Activated CD8-positive, alpha-beta T cell treated with anti-CD3 and anti-CD28 coated beads for 36 hours (primary cell): ENCODE data around the gene TEX53. TPM values are rescaled to one million over a fixed set of nuclear protein-coding genes. Genes with fewer than 3 reads are reported as not detected.

Experiments
- ATAC-seq: fragments of 200-7000 bp; cut with Tn5 transposase; one replicate; pipeline ENCODE4 v1.10.0; 2021; ENCODE audit warnings: mild to moderate bottlenecking, moderate library complexity
- CTCF ChIA-PET: fragments of 350-600 bp; sonication (Branson Sonifier 250); formaldehyde crosslinking; loops from one replicate; lab custom pipeline; 2021; ENCODE audit warnings: antibody characterized with exemption; lab: Charles Lee
- POLR2A ChIA-PET: fragments of 350-600 bp; sonication (Branson Sonifier 250); formaldehyde crosslinking; loops from one replicate; lab custom pipeline; 2021; ENCODE audit warnings: antibody characterized with exemption; lab: Charles Lee
- DNase-seq: peaks from one replicate; pipeline ENCODE4 v3.0.0-alpha.2; 2020
- H3K27ac Mint-ChIP-seq: one replicate; pipeline ENCODE4 v1.8.0; 2021; ENCODE audit warnings: mild to moderate bottlenecking, mixed read lengths
- H3K27me3 Mint-ChIP-seq: one replicate; pipeline ENCODE4 v1.8.0; 2021; ENCODE audit warnings: mixed read lengths
- H3K36me3 Mint-ChIP-seq: one replicate; pipeline ENCODE4 v1.8.0; 2021; ENCODE audit warnings: low read depth, mixed read lengths
- H3K4me1 Mint-ChIP-seq: one replicate; pipeline ENCODE4 v1.8.0; 2021; ENCODE audit warnings: low read depth, mixed read lengths
- H3K4me3 Mint-ChIP-seq: one replicate; pipeline ENCODE4 v1.8.0; 2021; ENCODE audit warnings: mild to moderate bottlenecking, moderate library complexity, mixed read lengths
- H3K9me3 Mint-ChIP-seq: one replicate; pipeline ENCODE4 v1.8.0; 2021; ENCODE audit warnings: mixed read lengths
- CTCF ChIP-seq: fragments of 200-600 bp; IDR thresholded peaks from one replicate; pipeline ENCODE4 v1.8.0; 2022; ENCODE audit warnings: antibody characterized with exemption, mild to moderate bottlenecking
- intact Hi-C: fragments of 100-400 bp; cut with micrococcal nuclease; formaldehyde crosslinking; loops from one replicate; pipeline ENCODE4 v1.10.0; 2022
- total RNA-seq, 2 experiments: library from RNA; stranded (reverse); gene quantifications; one replicate each; pipeline ENCODE4 v1.2.3, GENCODE V29; 2021

TEX53 gene
- total RNA-seq, 2 experiments from 2014 or later = not detected

- H3K36me3 Mint-ChIP-seq = no peaks in the 10 kb centered on the region
- H3K4me1 Mint-ChIP-seq = peaks cover 13% of the 10 kb centered on the region
- no peak for DNase-seq
- intact Hi-C loops = no loop called here
- TF ChIP-seq CTCF = no peak
- no peak for ATAC-seq
- H3K4me3 Mint-ChIP-seq = no peak overlapping the region
- H3K27me3 Mint-ChIP-seq = peaks cover 2% of the 10 kb centered on the region
- CTCF ChIA-PET = interaction anchor here (1.5 to 4.1 kb wide), 2 partner anchors 13 to 263 kb away, joined by 7 to 27 read pairs; partner anchors contain the start of gene TEX48
- POLR2A ChIA-PET = interaction anchor here (1.2 kb wide), 1 partner anchor 13 kb away, joined by 5 read pairs; no protein-coding TSS in a partner anchor
- H3K27ac Mint-ChIP-seq = no peak overlapping the region
- H3K9me3 Mint-ChIP-seq = no peaks in the 10 kb centered on the region
Observed at GRCh38 chr9:114668146-114668545, 10.5 kb upstream of the TEX53 start.

- H3K36me3 Mint-ChIP-seq = no peaks in the 10 kb centered on the region
- no peaks in the 10 kb centered on the region for H3K9me3 Mint-ChIP-seq
- peak; percentile 48 for DNase-seq
- H3K4me1 Mint-ChIP-seq = peaks cover 21% of the 10 kb centered on the region
- peak overlapping the region; percentile 25 for H3K27ac Mint-ChIP-seq
- H3K27me3 Mint-ChIP-seq = peaks cover 6% of the 10 kb centered on the region
- CTCF ChIA-PET = interaction anchor here (0.8 to 3.1 kb wide), 5 partner anchors 13 to 348 kb away, joined by 3 to 15 read pairs (median 8); no protein-coding TSS in a partner anchor
- intact Hi-C loops = no loop called here
- ATAC-seq = peak; percentile 63
- no peak overlapping the region for H3K4me3 Mint-ChIP-seq
- TF ChIP-seq CTCF = no peak
- POLR2A ChIA-PET = no interaction called here
Observed at GRCh38 chr9:114666851-114667250, 9.2 kb upstream of the TEX53 start.

GRCh38 chr9:114666401-114666800 is 8.8 kb upstream of the TEX53 start:
- no peak overlapping the region for H3K4me3 Mint-ChIP-seq
- TF ChIP-seq CTCF = no peak
- ATAC-seq (no peak), DNase-seq (no peak)
- ChIA-PET POLR2A (no interaction called here), CTCF (interaction anchor here (0.8 to 3.3 kb wide), 6 partner anchors 13 to 348 kb away, joined by 3 to 24 read pairs (median 10); partner anchors contain the start of gene TEX48)
- H3K9me3 Mint-ChIP-seq = no peaks in the 10 kb centered on the region
- intact Hi-C loops = no loop called here
- peak overlapping the region; percentile 20 for H3K27ac Mint-ChIP-seq
- peaks cover 6% of the 10 kb centered on the region for H3K27me3 Mint-ChIP-seq
- H3K4me1 Mint-ChIP-seq = peaks cover 21% of the 10 kb centered on the region
- no peaks in the 10 kb centered on the region for H3K36me3 Mint-ChIP-seq

GRCh38 chr9:114664181-114664580 is 6.6 kb upstream of the TEX53 start:
- no peak overlapping the region for H3K4me3 Mint-ChIP-seq
- DNase-seq = no peak
- H3K4me1 Mint-ChIP-seq = peaks cover 21% of the 10 kb centered on the region
- intact Hi-C loops = no loop called here
- H3K36me3 Mint-ChIP-seq = no peaks in the 10 kb centered on the region
- ATAC-seq = no peak
- TF ChIP-seq CTCF = no peak
- peaks cover 6% of the 10 kb centered on the region for H3K27me3 Mint-ChIP-seq
- H3K27ac Mint-ChIP-seq = no peak overlapping the region
- CTCF ChIA-PET = interaction anchor here (2.2 to 4.2 kb wide), 4 partner anchors 8 to 17 kb away, joined by 7 to 30 read pairs (median 16); partner anchors contain the start of gene TEX48
- POLR2A ChIA-PET = no interaction called here
- no peaks in the 10 kb centered on the region for H3K9me3 Mint-ChIP-seq
